ENCODE measurements around the gene FITM1.

DNA sequence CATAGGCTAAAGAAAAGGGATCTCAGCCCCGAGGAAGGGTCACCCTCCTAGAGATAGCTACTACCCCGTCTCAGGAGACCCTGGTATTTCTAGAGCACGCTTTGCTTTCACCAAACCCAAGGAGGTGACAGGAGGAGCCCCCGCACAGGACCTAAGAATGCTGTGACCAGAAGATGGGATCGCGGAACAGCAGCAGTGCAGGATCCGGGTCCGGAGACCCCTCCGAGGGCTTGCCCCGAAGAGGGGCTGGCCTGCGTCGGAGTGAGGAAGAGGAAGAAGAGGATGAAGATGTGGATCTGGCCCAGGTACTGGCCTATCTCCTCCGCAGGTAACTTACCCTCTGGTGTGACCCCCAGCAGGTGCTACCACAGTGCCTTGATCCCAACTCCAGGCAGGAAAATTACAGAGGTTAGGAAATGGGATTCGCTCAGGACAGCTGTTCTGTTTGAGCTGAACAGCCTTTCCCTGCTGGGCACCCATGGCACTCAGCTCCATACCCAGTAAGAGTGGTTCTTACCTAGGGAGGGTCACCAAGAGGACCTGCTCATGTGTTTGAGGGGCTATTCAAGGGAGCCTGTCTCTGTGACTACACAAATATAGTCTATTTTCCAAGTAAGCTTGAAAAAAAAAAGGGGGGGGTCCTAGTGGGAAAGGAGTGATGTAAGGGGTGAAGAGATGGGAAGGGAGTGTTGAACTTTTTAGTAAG is 14.9 kb upstream of the FITM1 start:
- TF ChIP-seq, protein P1, sequence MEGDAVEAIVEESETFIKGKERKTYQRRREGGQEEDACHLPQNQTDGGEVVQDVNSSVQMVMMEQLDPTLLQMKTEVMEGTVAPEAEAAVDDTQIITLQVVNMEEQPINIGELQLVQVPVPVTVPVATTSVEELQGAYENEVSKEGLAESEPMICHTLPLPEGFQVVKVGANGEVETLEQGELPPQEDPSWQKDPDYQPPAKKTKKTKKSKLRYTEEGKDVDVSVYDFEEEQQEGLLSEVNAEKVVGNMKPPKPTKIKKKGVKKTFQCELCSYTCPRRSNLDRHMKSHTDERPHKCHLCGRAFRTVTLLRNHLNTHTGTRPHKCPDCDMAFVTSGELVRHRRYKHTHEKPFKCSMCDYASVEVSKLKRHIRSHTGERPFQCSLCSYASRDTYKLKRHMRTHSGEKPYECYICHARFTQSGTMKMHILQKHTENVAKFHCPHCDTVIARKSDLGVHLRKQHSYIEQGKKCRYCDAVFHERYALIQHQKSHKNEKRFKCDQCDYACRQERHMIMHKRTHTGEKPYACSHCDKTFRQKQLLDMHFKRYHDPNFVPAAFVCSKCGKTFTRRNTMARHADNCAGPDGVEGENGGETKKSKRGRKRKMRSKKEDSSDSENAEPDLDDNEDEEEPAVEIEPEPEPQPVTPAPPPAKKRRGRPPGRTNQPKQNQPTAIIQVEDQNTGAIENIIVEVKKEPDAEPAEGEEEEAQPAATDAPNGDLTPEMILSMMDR (IDR thresholded peaks at IDR 0.05) = no peak
- TF ChIP-seq POLR2A (IDR thresholded peaks at IDR 0.05) = no peak
